Measurements from ENCODE around the gene CELF5. TPM values are rescaled to one million over a fixed set of nuclear protein-coding genes. Genes with fewer than 3 reads are reported as not detected.
"Not testable (repeated sequence)": the region's sequence is repeated elsewhere in the genome, so short reads cannot be mapped to it uniquely, and the experiment has no call there.

The CELF5 gene
- total RNA-seq, 6 experiments from 2014 or later: 0.07 to 1.6 (median 0.34) TPM

DNA sequence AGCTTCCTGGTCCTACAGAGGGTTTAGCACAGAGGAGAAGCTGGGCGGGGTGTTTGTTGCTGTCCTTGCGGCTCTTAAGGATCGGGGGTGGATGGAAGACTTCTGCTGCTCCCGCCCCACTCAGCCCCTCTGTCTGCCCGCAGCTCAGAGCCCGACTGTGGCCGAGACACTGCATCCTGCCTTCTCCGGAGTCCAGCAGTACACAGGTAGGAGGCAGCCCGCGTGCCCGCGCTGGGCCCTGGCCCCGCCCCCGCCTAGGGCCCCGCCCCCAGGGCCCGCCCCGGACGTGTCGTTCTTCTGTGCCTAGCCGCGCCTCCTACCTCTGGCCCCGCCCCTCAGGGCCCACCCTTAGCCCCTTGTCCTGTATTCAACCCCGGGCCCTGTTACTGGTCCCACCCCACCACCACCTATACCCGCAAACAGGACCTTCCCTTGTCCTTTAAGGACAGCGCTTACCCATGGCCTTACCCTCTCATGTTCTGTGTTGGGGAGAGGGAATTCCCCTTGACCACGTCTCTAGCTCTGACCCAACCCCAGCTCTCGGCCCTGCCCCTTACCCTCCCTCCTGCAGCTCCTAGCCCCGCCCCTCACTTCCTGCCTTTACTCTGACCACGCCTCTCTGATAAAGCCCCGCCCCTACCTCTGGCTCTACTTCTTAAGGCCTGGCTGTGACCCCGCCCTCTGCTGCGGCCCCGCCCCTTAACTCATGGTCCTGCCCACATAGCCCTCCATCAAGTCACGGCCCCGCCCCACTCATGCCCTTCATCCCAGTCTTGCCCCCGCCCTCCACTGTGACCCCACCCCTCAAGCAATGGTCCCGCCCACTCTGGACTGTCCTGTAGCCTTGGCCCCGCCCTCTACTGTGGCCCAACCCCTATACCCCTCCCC is 60.5 kb downstream of the CELF5 start:
- Histone ChIP-seq H3K9me3 (no peaks in the 10 kb centered on the region), H3K4me1 (peaks cover 0 to under 1% (median 0%) of the 10 kb centered on the region in 4 donors), H3K27ac (no peak overlapping the region), H3K4me3 (no peak overlapping the region), H3K36me3 (no peaks in the 10 kb centered on the region), H3K27me3 (no peaks in the 10 kb centered on the region)
- DNase-seq (peak; percentile 62 to 91 (median 80)), ATAC-seq (peak; percentile 78 to 86 (median 84))
- TF ChIP-seq POLR2A (IDR thresholded peaks at IDR 0.05): no peak
- TF ChIP-seq, protein P1, sequence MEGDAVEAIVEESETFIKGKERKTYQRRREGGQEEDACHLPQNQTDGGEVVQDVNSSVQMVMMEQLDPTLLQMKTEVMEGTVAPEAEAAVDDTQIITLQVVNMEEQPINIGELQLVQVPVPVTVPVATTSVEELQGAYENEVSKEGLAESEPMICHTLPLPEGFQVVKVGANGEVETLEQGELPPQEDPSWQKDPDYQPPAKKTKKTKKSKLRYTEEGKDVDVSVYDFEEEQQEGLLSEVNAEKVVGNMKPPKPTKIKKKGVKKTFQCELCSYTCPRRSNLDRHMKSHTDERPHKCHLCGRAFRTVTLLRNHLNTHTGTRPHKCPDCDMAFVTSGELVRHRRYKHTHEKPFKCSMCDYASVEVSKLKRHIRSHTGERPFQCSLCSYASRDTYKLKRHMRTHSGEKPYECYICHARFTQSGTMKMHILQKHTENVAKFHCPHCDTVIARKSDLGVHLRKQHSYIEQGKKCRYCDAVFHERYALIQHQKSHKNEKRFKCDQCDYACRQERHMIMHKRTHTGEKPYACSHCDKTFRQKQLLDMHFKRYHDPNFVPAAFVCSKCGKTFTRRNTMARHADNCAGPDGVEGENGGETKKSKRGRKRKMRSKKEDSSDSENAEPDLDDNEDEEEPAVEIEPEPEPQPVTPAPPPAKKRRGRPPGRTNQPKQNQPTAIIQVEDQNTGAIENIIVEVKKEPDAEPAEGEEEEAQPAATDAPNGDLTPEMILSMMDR (IDR thresholded peaks at IDR 0.05): no peak
- intact Hi-C loops (cut with DNase I): no loop called here
- WGBS (ENCODE audit: insufficient coverage, low coverage, low lambda C conversion rate, missing lambda C conversion rate): 6% methylated on average over 12 of the region's 38 CpGs

DNA sequence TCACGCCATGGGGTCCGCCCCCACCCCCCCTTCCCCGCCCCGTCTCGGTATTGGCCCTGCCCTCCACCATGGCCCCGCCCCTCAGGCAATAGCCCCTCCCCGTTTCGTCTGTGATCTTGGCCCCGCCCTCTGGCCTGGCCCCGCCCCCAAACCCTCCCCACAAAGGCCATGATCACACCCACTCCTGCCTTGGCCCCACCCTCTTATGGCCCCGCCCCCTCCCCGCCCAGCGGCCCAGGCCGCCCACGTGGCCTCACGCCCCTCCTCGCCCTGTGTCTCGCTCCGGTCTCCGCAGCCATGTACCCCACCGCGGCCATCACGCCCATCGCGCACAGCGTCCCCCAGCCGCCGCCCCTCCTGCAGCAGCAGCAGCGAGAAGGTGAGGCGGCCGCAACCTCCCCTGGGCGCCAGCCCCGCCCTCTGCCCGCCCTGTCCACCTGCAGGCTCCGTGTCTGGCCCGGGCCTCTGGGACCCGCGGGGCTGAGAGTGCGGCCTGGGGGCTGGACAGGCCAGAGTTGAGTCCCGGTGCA is 61.3 kb downstream of the CELF5 start:
- DNase-seq (peak in 1 of 3 donors; percentile 38), ATAC-seq (peak; percentile 52 to 71 (median 62))
- no peaks in the 10 kb centered on the region for H3K27me3 ChIP-seq
- TF ChIP-seq, protein P1 (IDR thresholded peaks at IDR 0.05): no peak
- no peak for TF ChIP-seq POLR2A (IDR thresholded peaks at IDR 0.05)
- H3K4me1 ChIP-seq: peaks cover 0 to 3% (median 0%) of the 10 kb centered on the region in 4 donors
- no peak overlapping the region for H3K27ac ChIP-seq
- WGBS (ENCODE audit: insufficient coverage, low coverage, low lambda C conversion rate, missing lambda C conversion rate): 4% methylated on average over 20 of the region's 40 CpGs
- intact Hi-C loops (cut with DNase I): no loop called here
- no peaks in the 10 kb centered on the region for H3K9me3 ChIP-seq
- H3K4me3 ChIP-seq: peak overlapping the region in 1 of 3 donors; percentile 44
- H3K36me3 ChIP-seq: no peaks in the 10 kb centered on the region

DNA sequence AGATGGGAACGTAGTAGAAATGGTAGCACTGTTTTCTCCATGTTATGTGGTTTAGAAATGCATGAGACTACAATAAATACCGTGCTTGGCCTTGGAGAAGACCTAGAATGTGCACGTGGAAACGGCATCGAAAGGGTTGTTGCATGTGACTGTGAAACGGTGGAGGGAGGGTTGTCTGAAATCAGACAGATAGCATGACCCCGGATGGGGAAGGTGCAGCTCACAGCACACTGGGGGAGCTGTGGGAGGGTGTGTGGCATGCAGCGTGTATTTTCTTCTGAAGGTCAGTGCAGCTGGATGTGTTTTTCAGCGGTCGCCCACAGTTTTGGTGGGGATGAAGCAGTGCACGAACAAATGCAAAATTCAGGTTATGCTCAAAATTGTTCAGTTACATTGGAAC is 63.4 kb downstream of the CELF5 start:
- H3K4me1 ChIP-seq: peaks cover 0 to 13% (median 0%) of the 10 kb centered on the region in 4 donors
- no peak overlapping the region for H3K27ac ChIP-seq
- TF ChIP-seq POLR2A (IDR thresholded peaks at IDR 0.05): no peak
- TF ChIP-seq, protein P1 (IDR thresholded peaks at IDR 0.05): no peak
- no peaks in the 10 kb centered on the region for H3K36me3 ChIP-seq
- H3K9me3 ChIP-seq: no peaks in the 10 kb centered on the region
- ATAC-seq (no peak), DNase-seq (no peak)
- no peak overlapping the region for H3K4me3 ChIP-seq
- H3K27me3 ChIP-seq: no peaks in the 10 kb centered on the region
- intact Hi-C loops (cut with DNase I): no loop called here
- 41% methylated on average over 8 of the region's 11 CpGs for WGBS (ENCODE audit: insufficient coverage, low coverage, low lambda C conversion rate, missing lambda C conversion rate)

DNA sequence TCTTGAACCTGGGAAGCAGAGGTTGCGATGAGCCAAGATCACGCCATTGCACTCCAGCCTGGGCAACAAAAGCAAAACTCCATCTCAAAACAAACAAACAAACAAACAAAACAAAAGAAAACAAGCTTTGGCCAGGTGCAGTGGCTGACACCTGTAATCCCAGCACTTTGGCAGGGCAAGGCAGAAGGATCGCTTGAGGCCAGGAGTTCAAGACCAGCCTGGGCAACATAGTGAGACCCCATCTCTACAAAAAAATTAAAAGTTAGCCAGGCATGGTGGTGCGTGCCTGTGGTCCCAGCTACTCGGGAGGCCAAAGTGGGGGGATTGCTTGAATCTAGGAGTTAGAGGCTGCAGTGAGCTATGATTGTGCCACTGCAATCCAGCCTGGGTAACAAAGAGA is 64.0 kb downstream of the CELF5 start:
- H3K4me1 ChIP-seq: peaks cover 0 to 20% (median 1%) of the 10 kb centered on the region in 4 donors
- H3K36me3 ChIP-seq; H3K27ac ChIP-seq; DNase-seq; H3K9me3 ChIP-seq; ATAC-seq; intact Hi-C loops (cut with DNase I); H3K4me3 ChIP-seq; H3K27me3 ChIP-seq: not testable (repeated sequence)
- 73% methylated on average over 5 of the region's 5 CpGs for WGBS (ENCODE audit: insufficient coverage, low coverage, low lambda C conversion rate, missing lambda C conversion rate)

DNA sequence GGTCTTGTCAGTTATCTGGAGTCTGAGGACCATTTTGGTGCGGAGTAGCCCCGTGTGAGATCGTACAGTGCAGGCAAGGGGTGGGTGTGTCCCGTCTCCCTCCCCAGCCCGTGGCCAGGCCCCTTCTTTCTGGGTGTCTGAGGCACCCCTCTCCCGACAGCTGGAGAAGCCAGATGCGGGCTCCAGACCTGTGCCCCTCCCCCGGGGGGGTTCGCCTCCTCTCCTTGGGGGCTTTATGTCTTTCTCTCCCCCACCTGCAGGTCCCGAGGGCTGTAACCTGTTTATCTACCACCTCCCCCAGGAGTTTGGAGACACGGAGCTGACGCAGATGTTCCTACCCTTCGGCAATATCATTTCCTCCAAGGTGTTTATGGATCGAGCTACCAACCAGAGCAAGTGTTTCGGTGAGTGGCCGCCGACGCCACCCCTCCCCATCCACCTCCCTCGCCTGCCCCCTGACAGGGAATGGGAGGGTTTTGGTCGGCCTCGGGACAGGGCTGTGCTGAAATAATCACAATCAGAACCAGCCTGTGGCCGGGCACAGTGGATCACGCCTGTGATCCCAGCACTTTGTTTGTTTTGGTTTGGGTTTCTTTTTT is 65.6 kb downstream of the CELF5 start:
- WGBS (ENCODE audit: insufficient coverage, low coverage, low lambda C conversion rate, missing lambda C conversion rate): 29% methylated on average over 9 of the region's 23 CpGs
- ATAC-seq: peak; percentile 11 to 28 (median 18)

DNA sequence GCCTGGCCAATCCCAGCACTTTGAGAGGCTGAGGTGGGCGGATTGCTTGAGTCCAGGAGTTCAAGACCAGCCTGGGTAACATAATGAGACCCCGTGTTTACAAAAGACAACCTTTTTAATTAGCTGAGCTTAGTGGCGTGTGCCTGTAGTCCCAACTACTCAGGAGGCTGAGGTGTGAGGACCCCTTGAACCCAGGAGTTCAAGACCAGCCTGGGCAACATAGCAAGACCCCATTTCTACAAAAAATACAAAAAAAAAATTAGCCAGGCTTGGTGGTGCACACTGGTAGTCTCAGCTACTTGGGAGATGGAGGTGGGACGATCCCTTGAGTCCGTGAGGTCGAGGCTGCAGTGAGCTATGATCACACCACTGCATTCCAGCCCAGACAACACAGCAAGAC is 66.4 kb downstream of the CELF5 start:
- intact Hi-C loops (cut with DNase I); DNase-seq; H3K4me3 ChIP-seq; H3K27me3 ChIP-seq; ATAC-seq; H3K36me3 ChIP-seq; H3K9me3 ChIP-seq; H3K27ac ChIP-seq: not testable (repeated sequence)
- 83% methylated on average over 6 of the region's 6 CpGs for WGBS (ENCODE audit: insufficient coverage, low coverage, low lambda C conversion rate, missing lambda C conversion rate)
- H3K4me1 ChIP-seq: peaks cover 0 to 20% (median 3%) of the 10 kb centered on the region in 4 donors

More for the DNA sequence above, 65.6 kb downstream of the CELF5 start:
- intact Hi-C loops (cut with DNase I): no loop called here
- Histone ChIP-seq H3K36me3 (no peaks in the 10 kb centered on the region), H3K4me1 (peaks cover 0 to 20% (median 3%) of the 10 kb centered on the region in 4 donors), H3K9me3 (no peaks in the 10 kb centered on the region), H3K4me3 (no peak overlapping the region), H3K27me3 (no peaks in the 10 kb centered on the region), H3K27ac (no peak overlapping the region)
- no peak for DNase-seq
- TF ChIP-seq, protein P1 (IDR thresholded peaks at IDR 0.05): no peak
- no peak for TF ChIP-seq POLR2A (IDR thresholded peaks at IDR 0.05)

Data from right lobe of liver (tissue), 6 donors.